H1 (cell line): ENCODE data around the gene TRABD2B. TPM values are rescaled to one million over a fixed set of nuclear protein-coding genes. Genes with fewer than 3 reads are reported as not detected.

Source experiments
- CTCF ChIA-PET: fragments of 300-600 bp; sonication (Branson Sonifier 250); formaldehyde crosslinking; loops from one replicate; lab custom pipeline; 2021; ENCODE audit not compliant: partially characterized antibody; lab: Charles Lee
- POLR2A ChIA-PET: fragments of 300-600 bp; sonication (Branson Sonifier 250); formaldehyde crosslinking; loops from one replicate; lab custom pipeline; 2021; ENCODE audit warnings: inconsistent platforms; ENCODE audit not compliant: partially characterized antibody; lab: Charles Lee
- DNase-seq, 2 experiments: peaks; one replicate each; pipeline versions ENCODE4 v3.0.0 to v3.0.0-alpha.2; 2010 to 2022; ENCODE audit warnings: low spot score in 2 of 2, low read depth in 1 of 2, mixed read lengths in 1 of 2
- FAIRE-seq: peaks from 2 replicates; lab custom pipeline; 2011; peaks lifted over from hg19 to GRCh38; lab: Jason Lieb, UNC
- H2AFZ ChIP-seq: 2 replicates; pipeline ENCODE4 v1.8.1; 2012; ENCODE audit warnings: low read length, inconsistent platforms
- H2AK5ac ChIP-seq: 2 replicates; pipeline ENCODE4 v1.6.1; 2013; ENCODE audit warnings: low read depth, low read length
- H2BK120ac ChIP-seq: replicated peaks from 2 replicates; pipeline ENCODE3; 2013; ENCODE audit warnings: low read depth, low read length, inconsistent platforms
- H2BK12ac ChIP-seq: 2 replicates; pipeline ENCODE4 v1.6.1; 2013; ENCODE audit warnings: low read depth, low read length
- H2BK15ac ChIP-seq: 2 replicates; pipeline ENCODE4 v1.6.1; 2013; ENCODE audit warnings: low read length
- H2BK20ac ChIP-seq: 2 replicates; pipeline ENCODE4 v1.6.1; 2013; ENCODE audit warnings: low read length
- H2BK5ac ChIP-seq: 2 replicates; pipeline ENCODE4 v1.6.1; 2013; ENCODE audit warnings: low read depth, low read length
- H3K14ac ChIP-seq: 2 replicates; pipeline ENCODE4 v1.6.1; 2013; ENCODE audit warnings: inconsistent platforms; ENCODE audit not compliant: insufficient read length
- H3K18ac ChIP-seq: 2 replicates; pipeline ENCODE4 v1.6.1; 2013; ENCODE audit warnings: low read length; ENCODE audit errors: extremely low read depth
- H3K23ac ChIP-seq: 2 replicates; pipeline ENCODE4 v1.6.1; 2013; ENCODE audit warnings: inconsistent platforms; ENCODE audit not compliant: insufficient read length
- H3K23me2 ChIP-seq: 2 replicates; pipeline ENCODE4 v1.6.1; 2013; ENCODE audit warnings: low read depth, low read length
- H3K27ac ChIP-seq: 2 replicates; pipeline ENCODE4 v1.6.1; 2011; ENCODE audit warnings: low read depth, low read length, inconsistent platforms
- H3K27me3 ChIP-seq, 4 experiments: replicated peaks in 1 of 4; 1 replicate in 1 of 4; 2 replicates in 3 of 4; pipeline versions ENCODE4 v1.6.1 to v1.8.1; 2011 to 2013; ENCODE audit warnings: low read length in 3 of 4, mild to moderate bottlenecking in 3 of 4, inconsistent platforms in 2 of 4, mixed read lengths in 2 of 4, moderate library complexity in 1 of 4; ENCODE audit not compliant: control insufficient read depth in 3 of 4, insufficient read depth in 3 of 4; ENCODE audit errors: extremely low read depth in 1 of 4
- H3K36me3 ChIP-seq, 4 experiments: 2 replicates each; pipeline versions ENCODE4 v1.6.1 to v1.8.1; 2011 to 2013; ENCODE audit warnings: mild to moderate bottlenecking in 4 of 4, low read length in 3 of 4, moderate library complexity in 2 of 4, control low read depth in 1 of 4, inconsistent platforms in 1 of 4; ENCODE audit not compliant: insufficient read depth in 4 of 4, control insufficient read depth in 2 of 4
- H3K4ac ChIP-seq: replicated peaks from 2 replicates; pipeline ENCODE3; 2013; ENCODE audit warnings: low read length, low read depth, mixed read lengths, inconsistent platforms; ENCODE audit not compliant: insufficient read length
- H3K4me1 ChIP-seq, 4 experiments: replicated peaks in 1 of 4; 1 replicate in 1 of 4; 2 replicates in 3 of 4; pipeline versions ENCODE4 v1.6.1 to v1.8.1; 2011 to 2013; ENCODE audit warnings: low read length in 3 of 4, inconsistent platforms in 2 of 4, mixed read lengths in 1 of 4; ENCODE audit not compliant: insufficient read depth in 4 of 4, control insufficient read depth in 3 of 4
- H3K4me2 ChIP-seq, 2 experiments: 2 replicates each; pipeline versions ENCODE4 v1.6.1 to v1.8.1; 2011 to 2013; ENCODE audit warnings: low read depth in 2 of 2, low read length in 2 of 2, control low read depth in 1 of 2, inconsistent platforms in 1 of 2, mild to moderate bottlenecking in 1 of 2; ENCODE audit not compliant: insufficient read depth in 1 of 2
- H3K4me3 ChIP-seq, 4 experiments: fragments of 200-600, 300-600 bp in 1 of 4; sonication (generic), shearing (Covaris generic), sonication (Bioruptor Twin) in 1 of 4; 2 replicates each; pipeline versions ENCODE4 v1.5.1 to v1.8.1; 2011 to 2016; ENCODE audit warnings: low read length in 4 of 4, low read depth in 3 of 4, control low read depth in 2 of 4, inconsistent platforms in 2 of 4, mild to moderate bottlenecking in 2 of 4, mixed read lengths in 1 of 4, moderate library complexity in 1 of 4; ENCODE audit not compliant: insufficient read depth in 2 of 4; ENCODE audit errors: extremely low read depth in 1 of 4
- H3K56ac ChIP-seq: replicated peaks from 2 replicates; pipeline ENCODE3; 2013; ENCODE audit warnings: low read depth, mild to moderate bottlenecking, mixed read lengths, low read length, inconsistent platforms; ENCODE audit not compliant: insufficient read length
- H3K79me1 ChIP-seq: 2 replicates; pipeline ENCODE4 v1.6.1; 2013; ENCODE audit warnings: low read depth, low read length, control low read depth
- H3K79me2 ChIP-seq, 2 experiments: 2 replicates each; pipeline versions ENCODE4 v1.6.1 to v1.8.1; 2012 to 2013; ENCODE audit warnings: low read length in 2 of 2, mild to moderate bottlenecking in 2 of 2, inconsistent platforms in 1 of 2; ENCODE audit not compliant: insufficient read depth in 2 of 2, control insufficient read depth in 1 of 2
- H3K9ac ChIP-seq, 4 experiments: replicated peaks in 1 of 4; 1 replicate in 1 of 4; 2 replicates in 3 of 4; pipeline versions ENCODE4 v1.6.1 to v1.8.1; 2011 to 2013; ENCODE audit warnings: low read depth in 3 of 4, low read length in 3 of 4, control low read depth in 2 of 4, mild to moderate bottlenecking in 2 of 4, moderate library complexity in 2 of 4, inconsistent platforms in 1 of 4; ENCODE audit errors: extremely low read depth in 1 of 4
- H3K9me3 ChIP-seq, 2 experiments: 2 replicates each; pipeline versions ENCODE4 v1.6.1 to v1.8.1; 2012 to 2013; ENCODE audit warnings: mild to moderate bottlenecking in 2 of 2, moderate library complexity in 2 of 2, control low read depth in 1 of 2, inconsistent platforms in 1 of 2, low read depth in 1 of 2, low read length in 1 of 2, mixed read lengths in 1 of 2; ENCODE audit not compliant: insufficient read depth in 2 of 2
- H4K20me1 ChIP-seq, 2 experiments: replicated peaks in 1 of 2; 2 replicates each; pipeline versions ENCODE3 to v1.8.1; 2011 to 2013; ENCODE audit warnings: inconsistent platforms in 2 of 2, low read length in 2 of 2, mild to moderate bottlenecking in 1 of 2; ENCODE audit not compliant: insufficient read depth in 2 of 2, control insufficient read depth in 1 of 2
- H4K5ac ChIP-seq: 2 replicates; pipeline ENCODE4 v1.6.1; 2013; ENCODE audit warnings: low read length, low read depth, mixed read lengths, inconsistent platforms; ENCODE audit not compliant: insufficient read length
- H4K8ac ChIP-seq: 2 replicates; pipeline ENCODE4 v1.8.0; 2013; ENCODE audit warnings: mild to moderate bottlenecking, moderate library complexity, low read length, inconsistent platforms; ENCODE audit not compliant: insufficient read depth; ENCODE audit errors: extremely low read depth
- H4K91ac ChIP-seq: replicated peaks from 2 replicates; pipeline ENCODE3; 2013; ENCODE audit warnings: low read length, mixed read lengths, inconsistent platforms; ENCODE audit not compliant: insufficient read length
- BACH1 ChIP-seq: IDR thresholded peaks from 2 replicates; pipeline ENCODE4 v1.6.1; 2012; ENCODE audit warnings: low read length, improper control_type of control experiment
- CTCF ChIP-seq, 3 experiments: IDR thresholded peaks; 1 replicate in 2 of 3; 2 replicates in 1 of 3; pipeline versions ENCODE4 v1.5.1 to v1.6.1; 2011; ENCODE audit warnings: low read length in 3 of 3, mild to moderate bottlenecking in 3 of 3, inconsistent platforms in 2 of 3, low read depth in 1 of 3, moderate library complexity in 1 of 3; ENCODE audit not compliant: insufficient read depth in 1 of 3; ENCODE audit errors: control extremely low read depth in 1 of 3
- SP1 ChIP-seq: IDR thresholded peaks from 2 replicates; pipeline ENCODE4 v1.6.1; 2011; ENCODE audit warnings: low read depth, low read length
- SRF ChIP-seq: IDR thresholded peaks from 2 replicates; pipeline ENCODE4 v1.6.1; 2011; ENCODE audit warnings: mild to moderate bottlenecking, low read depth, low read length, moderate library complexity
- WGBS, 2 experiments: shearing (Covaris generic) in 1 of 2; methylation state at CpG; one replicate each; pipeline versions ENCODE4 v1.1.6 to v1.1.7; 2013 to 2015; ENCODE audit warnings: low lambda C conversion rate in 2 of 2, mixed read lengths in 2 of 2, inconsistent platforms in 1 of 2, low coverage in 1 of 2, missing lambda C conversion rate in 1 of 2; ENCODE audit not compliant: insufficient replicate concordance in 2 of 2, insufficient coverage in 1 of 2, insufficient read length in 1 of 2; ENCODE audit errors: extremely low coverage in 1 of 2, missing lambda C conversion rate in 1 of 2; 5-methylcytosine and 5-hydroxymethylcytosine counted together
- polyA plus RNA-seq, 7 experiments: library from polyadenylated mRNA; depleted of rRNA in 3 of 7; stranded (reverse) in 5 of 7; unstranded in 2 of 7; fragments of >200 nt in 5 of 7; fragments of 200-250 nt in 2 of 7; gene quantifications; 1 replicate in 5 of 7; 2 replicates in 1 of 7; 4 replicates in 1 of 7; pipeline versions ENCODE4 v1.2.1 to v1.2.3, GENCODE V29; 2011 to 2013; ENCODE audit warnings: missing spikeins in 2 of 7, mixed read lengths in 2 of 7
- total RNA-seq: library from RNA; stranded (reverse); fragmentation: NEBNext Ultra II Directional; extraction: Animal tissue kit (Norgen Biotek cat#: 25700); gene quantifications from 2 replicates; pipeline ENCODE4 v1.2.1, GENCODE V29; 2021

The TRABD2B gene
- total and polyA plus RNA-seq, 2 of the 8 experiments (the other 6 are each of a cell fraction or from before 2014, with no cell fraction given) = 0.95 to 3.4 TPM

DNA sequence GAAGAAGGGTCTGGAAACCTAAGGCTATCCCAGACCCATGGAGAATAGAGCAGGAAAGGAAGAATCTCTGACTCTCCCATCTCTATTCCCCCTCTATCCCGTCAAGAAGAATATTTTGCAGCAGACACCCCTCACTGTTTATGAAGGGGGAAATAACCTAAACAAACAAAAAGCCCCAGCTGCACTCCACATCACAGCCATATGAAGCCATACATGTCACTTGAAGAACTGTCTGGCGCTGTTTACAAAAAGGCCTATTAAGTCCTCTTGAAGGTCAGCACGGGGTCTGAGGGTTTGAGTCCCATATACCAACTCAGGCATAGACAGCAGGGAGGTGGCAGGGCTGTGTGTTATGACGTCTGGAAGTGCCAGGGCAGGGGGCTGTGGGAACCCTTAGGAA is 31.4 kb downstream of the TRABD2B start:
- Histone ChIP-seq H2AFZ (no peak overlapping the region), H2BK5ac (no peak overlapping the region), H3K9me3 (no peaks in the 10 kb centered on the region), H3K18ac (no peak overlapping the region), H3K9ac (no peak overlapping the region), H3K23me2 (no peaks in the 10 kb centered on the region; the same call in 1 of the 2 replicates), H3K56ac (no peak overlapping the region), H2BK15ac (no peak overlapping the region), H4K91ac (no peak overlapping the region), H3K4me2 (no peak overlapping the region), H2BK12ac (no peak overlapping the region), H4K5ac (no peak overlapping the region), H3K4me1 (peaks cover 0 to 7% (median 5%) of the 10 kb centered on the region in 4 experiments), H3K79me2 (no peaks in the 10 kb centered on the region), H3K36me3 (no peaks in the 10 kb centered on the region), H3K23ac (no peak overlapping the region), H3K4ac (no peak overlapping the region), H2BK120ac (no peak overlapping the region), H3K27me3 (no peaks in the 10 kb centered on the region), H4K20me1 (no peaks in the 10 kb centered on the region), H3K27ac (no peak overlapping the region), H4K8ac (no peak overlapping the region), H3K79me1 (peaks cover 2% of the 10 kb centered on the region; the same call in 1 of the 2 replicates), H3K14ac (no peak overlapping the region), H2BK20ac (no peak overlapping the region), H3K4me3 (no peak overlapping the region), H2AK5ac (no peak overlapping the region)
- no peak for FAIRE-seq
- WGBS, 2 experiments = 95% methylated on average over 4 of the region's 4 CpGs; no CpG with 5 or more reads in 1 of the 2 experiments
- DNase-seq = no peak
- ChIA-PET CTCF (interaction anchor here (1.5 kb wide), 1 partner anchor 96 kb away, joined by 4 read pairs; no protein-coding TSS in a partner anchor), POLR2A (no interaction called here)
- TF ChIP-seq CTCF (IDR thresholded peaks at IDR 0.05; ENCODE audit: control extremely low read depth in 1 of 3, insufficient read depth in 1 of 3, low read depth in 1 of 3, low read length in 3 of 3) = no peak
- no peak for TF ChIP-seq BACH1
- no peak for TF ChIP-seq SP1
- TF ChIP-seq SRF = no peak
